ENCODE results near the gene RPTOR. TPM values are rescaled to one million over a fixed set of nuclear protein-coding genes. Genes with fewer than 3 reads are reported as not detected.
A peak's percentile ranks its signal among the peaks of the same experiment; 100 is the strongest.

RPTOR gene
- total RNA-seq, 6 donors from 2014 or later = 26.8 to 109 (median 36.8) TPM

- peaks cover 0 to 15% (median 5%) of the 10 kb centered on the region in 4 donors for H3K4me1 ChIP-seq
- 87 to 92% methylated on average over 4 of the region's 4 CpGs for WGBS, 2 donors
- H3K9me3 ChIP-seq = no peaks in the 10 kb centered on the region
- no peaks in the 10 kb centered on the region for H3K36me3 ChIP-seq
- H3K4me3 ChIP-seq = no peak overlapping the region
- H3K27ac ChIP-seq = no peak overlapping the region
- H3K27me3 ChIP-seq = no peaks in the 10 kb centered on the region
- ATAC-seq (ENCODE audit: low FRiP score in 2 of 2) (no peak), DNase-seq (no peak)
- no peak for TF ChIP-seq CTCF (IDR thresholded peaks at IDR 0.05)
- TF ChIP-seq POLR2A (IDR thresholded peaks at IDR 0.05) = no peak
- no peak for TF ChIP-seq EP300 (IDR thresholded peaks at IDR 0.05)
Observed at GRCh38 chr17:80615376-80615775, 70.7 kb downstream of the RPTOR start.

GRCh38 chr17:80616705-80617104, 72.1 kb downstream of the RPTOR start:
- Histone ChIP-seq H3K27ac (no peak overlapping the region), H3K4me1 (peaks cover 0 to 15% (median 5%) of the 10 kb centered on the region in 4 donors), H3K36me3 (no peaks in the 10 kb centered on the region), H3K9me3 (no peaks in the 10 kb centered on the region), H3K4me3 (no peak overlapping the region), H3K27me3 (no peaks in the 10 kb centered on the region)
- TF ChIP-seq POLR2AphosphoS5 (IDR thresholded peaks at IDR 0.05) (no peak), EP300 (IDR thresholded peaks at IDR 0.05) (no peak), CTCF (IDR thresholded peaks at IDR 0.05) (no peak), POLR2A (IDR thresholded peaks at IDR 0.05) (no peak)
- WGBS, 2 donors = 78 to 84% methylated on average over 6 of the region's 6 CpGs
- ATAC-seq (ENCODE audit: low FRiP score in 2 of 2) = no peak
- peak in 1 of 2 donors; percentile 40 for DNase-seq

- TF ChIP-seq POLR2AphosphoS5 (IDR thresholded peaks at IDR 0.05) (no peak), POLR2A (IDR thresholded peaks at IDR 0.05) (no peak), CTCF (IDR thresholded peaks at IDR 0.05) (no peak), EP300 (IDR thresholded peaks at IDR 0.05) (no peak)
- Histone ChIP-seq H3K4me3 (no peak overlapping the region), H3K4me1 (peaks cover 0 to 12% (median 4%) of the 10 kb centered on the region in 4 donors), H3K9me3 (no peaks in the 10 kb centered on the region), H3K27ac (no peak overlapping the region), H3K27me3 (no peaks in the 10 kb centered on the region), H3K36me3 (no peaks in the 10 kb centered on the region)
- ATAC-seq (ENCODE audit: low FRiP score in 2 of 2) (no peak), DNase-seq (no peak)
- 86 to 88% methylated on average over 9 of the region's 9 CpGs for WGBS, 2 donors
Observed at GRCh38 chr17:80618304-80618703, 73.7 kb downstream of the RPTOR start.

GRCh38 chr17:80619535-80620235, 75.0 kb downstream of the RPTOR start:
- no peaks in the 10 kb centered on the region for H3K9me3 ChIP-seq
- DNase-seq (no peak), ATAC-seq (ENCODE audit: low FRiP score in 2 of 2) (no peak)
- 85 to 89% methylated on average over 8 to 9 of the region's 9 CpGs for whole genome bisulfite sequencing, 2 donors
- no peaks in the 10 kb centered on the region for H3K36me3 ChIP-seq
- H3K27me3 ChIP-seq = no peaks in the 10 kb centered on the region
- no peak overlapping the region for H3K27ac ChIP-seq
- TF ChIP-seq EP300 (IDR thresholded peaks at IDR 0.05) = no peak
- TF ChIP-seq POLR2AphosphoS5 (IDR thresholded peaks at IDR 0.05) = no peak
- TF ChIP-seq POLR2A (IDR thresholded peaks at IDR 0.05) = no peak
- TF ChIP-seq CTCF (IDR thresholded peaks at IDR 0.05) = no peak
- H3K4me3 ChIP-seq = no peak overlapping the region
- H3K4me1 ChIP-seq = peaks cover 0 to 4% (median 0%) of the 10 kb centered on the region in 4 donors

Measured in upper lobe of left lung (tissue), 6 donors.